Skeletal muscle tissue (tissue), 4 donors: ENCODE data around the gene ZIM2. TPM values are rescaled to one million over a fixed set of nuclear protein-coding genes. Genes with fewer than 3 reads are reported as not detected.

Experiments
- H3K27ac ChIP-seq: one replicate; pipeline ENCODE4 v1.7.0; 2013; ENCODE audit warnings: mild to moderate bottlenecking, low read depth, low read length, inconsistent platforms
- H3K27me3 ChIP-seq, 3 donors: one replicate each; pipeline ENCODE4 v1.7.0; 2013; ENCODE audit warnings: low read length in 3 of 3; ENCODE audit not compliant: control insufficient read depth in 3 of 3, insufficient read depth in 3 of 3
- H3K36me3 ChIP-seq, 3 donors: one replicate each; pipeline ENCODE4 v1.7.0; 2013; ENCODE audit warnings: low read length in 3 of 3; ENCODE audit not compliant: control insufficient read depth in 3 of 3, insufficient read depth in 3 of 3
- H3K4me1 ChIP-seq, 3 donors: one replicate each; pipeline ENCODE4 v1.7.0; 2013; ENCODE audit warnings: low read length in 3 of 3, mild to moderate bottlenecking in 3 of 3; ENCODE audit not compliant: control insufficient read depth in 3 of 3, insufficient read depth in 3 of 3
- H3K4me3 ChIP-seq, 3 donors: one replicate each; pipeline ENCODE4 v1.7.0; 2013; ENCODE audit warnings: low read length in 3 of 3
- H3K9ac ChIP-seq, 3 donors: one replicate each; pipeline ENCODE4 v1.7.0; 2013; ENCODE audit warnings: low read length in 3 of 3, mild to moderate bottlenecking in 3 of 3, moderate library complexity in 2 of 3, low read depth in 1 of 3
- H3K9me3 ChIP-seq, 3 donors: one replicate each; pipeline ENCODE4 v1.7.0; 2013; ENCODE audit warnings: low read length in 3 of 3; ENCODE audit not compliant: control insufficient read depth in 3 of 3
- total RNA-seq: library from RNA; depleted of rRNA; stranded (reverse); fragments of >200 nt; gene quantifications from one replicate; pipeline ENCODE4 v1.2.3, GENCODE V29; 2014
- donor health status: Osteomylitis.

Gene ZIM2
- total RNA-seq: 12.0 TPM

DNA sequence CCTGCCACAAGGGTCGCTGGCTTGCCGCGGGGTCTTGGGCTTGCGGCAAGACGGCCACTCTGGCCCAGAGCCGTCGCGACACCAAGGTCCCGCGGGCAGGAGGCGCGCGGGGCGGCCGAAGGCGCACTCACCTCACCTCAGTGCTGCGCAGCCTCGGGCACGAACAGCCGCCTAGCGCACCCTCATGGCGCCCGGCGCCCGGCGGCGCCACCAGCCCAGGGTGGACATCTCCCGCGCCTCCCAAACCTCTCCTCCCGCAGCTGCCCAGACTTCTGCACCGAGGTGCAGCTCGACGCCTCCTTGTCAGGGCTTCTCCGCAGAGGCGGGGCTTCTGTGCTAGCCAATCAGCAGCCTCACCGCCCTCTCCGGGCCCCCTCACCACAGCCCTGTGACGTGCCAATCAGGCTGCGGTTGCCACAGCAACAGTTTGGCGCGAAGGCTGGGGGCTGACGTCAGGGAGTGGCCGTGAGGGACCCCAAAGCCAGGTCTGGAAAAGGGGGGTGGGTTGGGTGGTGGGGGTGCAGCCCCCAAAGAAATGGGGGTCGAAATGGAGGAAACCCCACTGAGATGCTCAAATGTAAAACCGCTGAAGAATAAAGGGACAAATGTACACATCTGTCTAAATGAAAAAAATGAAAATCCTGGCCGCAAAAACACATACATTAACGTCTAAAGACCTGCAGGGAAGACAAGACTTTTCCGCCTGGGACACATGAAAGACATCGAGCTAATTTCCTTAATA lies at the start of gene ZIM2, which contains the start of gene PEG3:
Gene ZIM2 (minus strand): TSS at position 276 of the 742 bp plus-strand sequence. CDS start 16,449 bp downstream, outside the sequence.
Gene PEG3 (minus strand): TSS at position 276 of the 742 bp plus-strand sequence. CDS start 16,071 bp downstream, outside the sequence.
- Histone ChIP-seq H3K4me1 (peaks cover 0 to 7% (median 4%) of the 10 kb centered on the region in 3 donors), H3K27ac (peak within 1 kb of the TSS; percentile 47), H3K9ac (peak within 1 kb of the TSS in 1 of 3 donors; percentile 33), H3K27me3 (no peaks in the 10 kb centered on the region), H3K36me3 (no peaks in the 10 kb centered on the region), H3K4me3 (peak within 1 kb of the TSS; percentile 52 to 66 (median 54)), H3K9me3 (peaks cover 0 to 15% (median 5%) of the 10 kb centered on the region in 3 donors)

DNA sequence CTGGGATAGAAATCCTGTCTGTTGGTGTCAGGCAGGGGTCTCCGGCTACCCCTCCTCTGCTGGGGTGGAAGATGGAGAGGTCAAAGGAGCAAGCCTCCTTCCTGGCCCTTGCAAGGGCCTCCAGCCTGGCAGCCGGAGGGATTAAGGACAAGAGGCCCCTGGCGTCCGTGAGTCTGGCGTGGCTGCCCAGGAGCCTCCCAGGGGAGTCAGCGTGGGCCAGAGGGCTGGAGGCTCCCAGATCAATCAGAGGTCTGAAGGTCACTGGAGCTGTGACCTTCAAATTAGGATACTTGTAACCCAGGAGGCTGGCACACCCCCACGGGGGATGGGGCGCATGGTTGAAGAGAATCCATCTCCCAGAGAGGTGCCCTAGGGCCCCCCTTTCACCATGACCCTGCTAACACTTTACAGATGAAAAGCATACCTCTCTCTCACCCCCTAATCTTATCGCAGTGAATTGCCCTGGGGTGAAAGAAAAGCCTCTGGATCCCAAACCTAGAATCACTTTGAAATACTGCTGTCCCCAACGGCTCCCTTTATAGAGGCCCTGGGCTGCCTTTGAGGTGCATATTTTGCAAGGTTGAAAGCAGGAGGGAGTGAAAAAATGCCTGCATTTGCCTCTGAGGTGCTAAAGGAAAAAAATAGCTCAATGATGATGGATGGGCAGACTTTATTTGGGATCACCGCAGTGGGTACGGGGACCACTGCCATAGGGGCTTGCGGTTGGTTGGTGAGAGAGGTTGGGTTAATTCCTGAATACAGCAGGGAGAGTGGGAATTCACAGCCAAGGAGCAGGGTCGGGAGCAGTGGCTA lies 44.9 kb upstream of the ZIM2 start:
- H3K9me3 ChIP-seq: peaks cover 0 to 8% (median 3%) of the 10 kb centered on the region in 3 donors
- H3K27me3 ChIP-seq: no peaks in the 10 kb centered on the region
- H3K36me3 ChIP-seq: no peaks in the 10 kb centered on the region
- H3K27ac ChIP-seq: no peak overlapping the region
- H3K9ac ChIP-seq: no peak overlapping the region
- no peaks in the 10 kb centered on the region for H3K4me1 ChIP-seq
- no peak overlapping the region for H3K4me3 ChIP-seq

DNA sequence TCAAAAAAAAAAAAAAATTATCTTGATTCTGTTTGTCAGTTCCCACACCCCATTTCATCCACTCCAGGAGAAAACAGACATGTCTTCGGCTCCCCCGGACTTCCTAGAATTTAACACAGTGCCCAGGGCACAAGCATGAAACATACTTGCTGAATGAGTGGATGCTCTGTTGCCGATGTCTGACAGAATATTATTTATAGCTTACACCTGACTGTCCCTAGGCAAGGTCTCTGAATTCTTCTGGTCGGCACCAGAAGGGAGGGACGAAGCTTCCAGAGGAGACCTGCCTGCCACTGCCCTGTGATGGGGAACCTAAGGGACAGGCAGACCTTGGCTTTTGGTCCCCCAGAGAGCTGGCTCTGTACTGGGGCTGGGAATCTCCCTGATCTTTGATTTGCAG lies 43.9 kb upstream of the ZIM2 start:
- Histone ChIP-seq H3K4me3 (no peak overlapping the region), H3K27ac (no peak overlapping the region), H3K9ac (no peak overlapping the region), H3K9me3 (peaks cover 0 to 8% (median 3%) of the 10 kb centered on the region in 3 donors), H3K27me3 (no peaks in the 10 kb centered on the region), H3K36me3 (no peaks in the 10 kb centered on the region), H3K4me1 (no peaks in the 10 kb centered on the region)

DNA sequence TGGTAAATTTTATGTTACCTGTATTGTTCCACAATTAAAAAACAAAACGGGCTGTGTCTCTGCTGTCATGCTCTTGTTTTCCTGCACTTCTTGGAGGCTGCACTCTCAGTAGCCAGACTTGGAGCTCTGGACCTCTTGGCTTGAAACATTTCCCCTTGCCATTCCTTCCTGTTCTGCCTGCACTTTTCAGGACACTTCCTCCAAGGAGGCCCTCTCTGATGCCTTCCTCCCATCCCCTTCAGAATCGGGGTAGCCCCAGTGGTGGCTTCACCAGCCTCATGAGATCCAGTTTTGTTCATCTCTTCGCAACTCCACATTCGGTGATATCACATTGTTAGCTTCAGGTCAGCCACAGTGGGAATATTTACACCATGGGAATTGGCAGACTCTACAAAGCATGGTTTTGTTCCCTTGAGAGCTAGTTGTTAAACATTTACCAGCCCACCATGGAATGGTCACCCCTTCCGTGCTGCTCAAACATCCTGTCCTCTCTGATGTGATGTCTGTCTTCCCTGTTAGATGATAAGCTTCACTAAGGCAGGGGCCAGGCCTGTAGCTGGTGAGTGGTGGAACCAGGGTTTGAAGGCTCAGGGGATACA lies 40.2 kb upstream of the ZIM2 start:
- Histone ChIP-seq H3K4me1 (no peaks in the 10 kb centered on the region), H3K36me3 (no peaks in the 10 kb centered on the region), H3K27me3 (no peaks in the 10 kb centered on the region), H3K4me3 (no peak overlapping the region), H3K27ac (no peak overlapping the region), H3K9ac (no peak overlapping the region), H3K9me3 (no peaks in the 10 kb centered on the region)

DNA sequence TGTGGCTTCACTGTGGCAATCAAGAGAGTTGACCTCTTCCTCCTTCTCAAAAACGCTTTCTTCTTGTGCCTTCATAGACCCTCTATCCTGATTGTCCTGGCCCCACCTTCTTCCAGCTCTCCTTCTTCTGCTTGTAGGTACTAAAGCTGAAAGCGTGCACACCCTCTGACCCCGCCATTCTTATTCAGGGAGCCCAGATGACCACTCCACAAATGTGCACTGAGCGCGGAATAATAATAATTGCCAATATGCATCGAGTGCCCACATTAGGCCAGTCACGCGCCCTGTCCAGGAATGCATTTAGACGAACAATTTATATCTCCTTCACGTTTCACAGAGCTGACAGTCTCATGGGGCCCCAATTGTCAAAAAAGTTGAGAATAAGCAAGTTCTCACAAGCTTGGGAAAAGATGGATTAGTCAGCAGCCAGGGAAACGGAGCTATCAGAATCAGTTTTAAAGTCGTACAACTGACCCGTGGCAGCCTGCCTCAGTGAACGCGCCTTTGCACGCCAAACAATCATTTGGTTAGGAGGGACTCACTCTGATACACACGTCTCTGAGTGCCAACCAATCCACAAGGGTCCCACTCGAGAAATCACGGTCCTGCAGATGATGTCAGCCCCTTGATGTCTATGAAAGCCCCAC lies 36.7 kb upstream of the ZIM2 start:
- H3K4me1 ChIP-seq: no peaks in the 10 kb centered on the region
- peaks cover 0 to 14% (median 2%) of the 10 kb centered on the region in 3 donors for H3K9me3 ChIP-seq
- no peak overlapping the region for H3K27ac ChIP-seq
- no peak overlapping the region for H3K9ac ChIP-seq
- H3K36me3 ChIP-seq: no peaks in the 10 kb centered on the region
- H3K4me3 ChIP-seq: no peak overlapping the region
- H3K27me3 ChIP-seq: no peaks in the 10 kb centered on the region

DNA sequence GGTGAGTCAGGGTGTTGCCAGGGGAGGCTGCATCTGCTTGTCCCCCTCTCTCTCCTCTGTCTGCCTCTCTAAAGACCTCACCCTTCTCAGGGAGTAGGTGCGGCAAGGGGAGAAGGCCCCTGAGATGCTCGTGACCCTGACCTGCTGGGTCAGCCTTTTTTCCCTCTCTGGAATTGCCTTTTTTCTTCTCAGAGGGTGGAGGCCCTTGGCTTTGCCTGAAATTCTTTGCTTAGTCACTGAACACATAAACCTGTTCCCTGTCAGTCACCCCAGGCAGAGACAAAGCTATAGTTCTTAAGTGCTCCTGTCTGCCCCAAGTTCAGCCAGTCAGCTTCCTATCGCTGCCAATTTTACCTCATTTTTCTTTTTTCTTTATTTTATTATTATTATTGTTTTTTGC lies 35.2 kb upstream of the ZIM2 start:
- Histone ChIP-seq H3K36me3 (no peaks in the 10 kb centered on the region), H3K9ac (no peak overlapping the region), H3K9me3 (peaks cover 0 to 14% (median 2%) of the 10 kb centered on the region in 3 donors), H3K27ac (no peak overlapping the region), H3K4me1 (no peaks in the 10 kb centered on the region), H3K27me3 (no peaks in the 10 kb centered on the region), H3K4me3 (no peak overlapping the region)

DNA sequence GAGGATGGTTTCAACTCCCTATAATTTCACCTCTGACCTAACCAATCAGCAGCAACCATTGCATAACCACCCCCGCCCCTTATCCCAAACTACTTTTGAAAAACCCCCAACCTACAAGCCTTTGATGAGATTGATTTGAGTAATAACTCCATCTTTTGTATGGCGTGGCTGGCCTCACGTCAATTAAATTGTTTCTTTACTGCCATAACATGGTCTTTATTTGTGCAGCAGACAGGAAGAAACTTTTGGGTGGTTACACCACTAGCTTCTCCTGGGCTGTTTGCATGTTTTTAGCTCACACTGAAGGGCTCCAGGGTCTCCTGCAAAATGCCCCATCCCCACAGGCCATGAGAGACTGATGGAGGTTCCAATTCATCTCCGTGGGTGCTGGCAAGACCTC lies 34.0 kb upstream of the ZIM2 start:
- no peak overlapping the region for H3K4me3 ChIP-seq
- H3K27me3 ChIP-seq: no peaks in the 10 kb centered on the region
- peaks cover 0 to 14% (median 2%) of the 10 kb centered on the region in 3 donors for H3K9me3 ChIP-seq
- H3K36me3 ChIP-seq: no peaks in the 10 kb centered on the region
- H3K27ac ChIP-seq: no peak overlapping the region
- H3K4me1 ChIP-seq: no peaks in the 10 kb centered on the region
- H3K9ac ChIP-seq: no peak overlapping the region

DNA sequence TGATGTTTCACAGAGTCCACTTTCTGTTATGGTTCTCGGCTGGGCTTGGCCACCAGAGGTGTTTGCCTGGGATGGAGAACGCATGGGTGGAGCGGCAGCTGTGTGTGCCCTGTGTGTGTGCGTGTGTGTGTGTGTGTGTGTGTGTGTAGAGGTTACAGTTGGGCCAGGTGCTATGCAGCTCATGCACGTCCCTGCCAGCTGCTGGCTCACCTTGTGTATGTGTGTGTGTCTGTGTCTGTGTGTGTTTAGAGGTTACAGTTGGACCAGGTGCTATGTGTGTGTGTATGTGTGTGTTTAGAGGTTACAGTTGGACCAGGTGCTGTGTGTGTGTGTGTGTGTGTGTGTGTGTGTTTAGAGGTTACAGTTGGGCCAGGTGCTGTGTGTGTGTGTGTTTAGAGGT lies 33.0 kb upstream of the ZIM2 start:
- Histone ChIP-seq H3K4me3 (no peak overlapping the region), H3K36me3 (no peaks in the 10 kb centered on the region), H3K9me3 (peaks cover 0 to 14% (median 2%) of the 10 kb centered on the region in 3 donors), H3K27ac (no peak overlapping the region), H3K9ac (no peak overlapping the region), H3K4me1 (no peaks in the 10 kb centered on the region), H3K27me3 (no peaks in the 10 kb centered on the region)

DNA sequence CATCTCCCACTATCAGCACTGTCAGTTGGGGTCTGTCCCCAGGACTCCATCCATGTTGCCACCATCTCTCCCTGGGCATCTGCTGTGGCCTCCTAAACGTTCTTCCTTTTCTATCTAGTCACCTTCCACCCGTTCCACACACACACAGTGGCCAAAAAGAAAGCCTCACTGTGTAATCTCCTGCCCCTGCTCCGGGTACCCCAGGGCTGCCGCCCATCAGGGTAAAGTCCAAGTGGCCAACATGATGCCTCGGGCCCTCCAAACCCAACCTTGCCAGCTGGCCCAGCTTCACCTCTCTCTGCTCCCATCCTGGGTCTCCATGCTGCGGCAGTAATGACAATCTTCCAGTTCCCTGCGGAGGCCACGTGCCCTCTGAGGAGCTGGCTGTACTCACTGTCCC lies 29.4 kb upstream of the ZIM2 start:
- Histone ChIP-seq H3K9ac (no peak overlapping the region), H3K36me3 (no peaks in the 10 kb centered on the region), H3K9me3 (peaks cover 0 to 9% (median 2%) of the 10 kb centered on the region in 3 donors), H3K27me3 (no peaks in the 10 kb centered on the region), H3K27ac (no peak overlapping the region), H3K4me1 (no peaks in the 10 kb centered on the region), H3K4me3 (no peak overlapping the region)
